Right cardiac atrium (tissue), 5 donors: ENCODE results near the gene IPO8. TPM values are rescaled to one million over a fixed set of nuclear protein-coding genes. Genes with fewer than 3 reads are reported as not detected.

Experiments
- ATAC-seq, 2 donors: fragments of 200-7000 bp; cut with Tn5 transposase; one replicate each; pipeline versions ENCODE4 v1.8.0 to v1.9.1; 2020; ENCODE audit warnings: moderate library complexity in 2 of 2, mild to moderate bottlenecking in 1 of 2
- DNase-seq, 3 donors: peaks; one replicate each; pipeline ENCODE4 v3.0.0-alpha.2; 2020
- H3K27ac ChIP-seq: one replicate; pipeline ENCODE4 v1.5.1; 2013; ENCODE audit warnings: mild to moderate bottlenecking, low read length, control low read depth, moderate library complexity
- H3K27me3 ChIP-seq: one replicate; pipeline ENCODE4 v1.6.1; 2013; ENCODE audit not compliant: control insufficient read depth, insufficient read depth
- H3K4me1 ChIP-seq: one replicate; pipeline ENCODE4 v1.6.1; 2013; ENCODE audit warnings: low read length; ENCODE audit not compliant: control insufficient read depth, insufficient read depth
- H3K4me3 ChIP-seq: one replicate; pipeline ENCODE4 v1.5.1; 2013; ENCODE audit warnings: low read length, control low read depth
- H3K9me3 ChIP-seq: one replicate; pipeline ENCODE4 v1.6.1; 2013; ENCODE audit warnings: low read length; ENCODE audit not compliant: control insufficient read depth
- WGBS: extraction: QIAGEN DNeasy Blood & Tissue Kit; methylation state at CpG from one replicate; pipeline ENCODE4 v1.1.7; 2013; 5-methylcytosine and 5-hydroxymethylcytosine counted together
- intact Hi-C, 4 donors: fragments of 100-400 bp; cut with DNase I; formaldehyde crosslinking; loops; one replicate each; pipeline versions ENCODE4 v1.11.0 to v1.14.0; 2022 to 2023
- polyA plus RNA-seq: library from polyadenylated mRNA; stranded (reverse); fragments of 200-250 nt; gene quantifications from one replicate; pipeline ENCODE4 v1.2.3, GENCODE V29; 2013
- total RNA-seq, 4 donors: library from RNA; stranded (reverse); fragmentation: NEBNext Ultra II Directional; extraction: Animal tissue kit (Norgen Biotek cat#: 25700); gene quantifications; one replicate each; pipeline ENCODE4 v1.2.1, GENCODE V29; 2021
- donor health status: healthy with polysubstance abuse.
- donor health status: DM: no; HTN: yes; CAD: no.
- donor health status: DM: no; HTN: no; CAD: no.
- donor health status: DM: no; HTN: yes; CAD: no; lungs with severe emphysema.
- donor health status: DM: yes; HTN: yes; CAD: no.

Gene IPO8
- total and polyA plus RNA-seq, 5 donors = 7.8 to 30.8 (median 29.1) TPM

DNA sequence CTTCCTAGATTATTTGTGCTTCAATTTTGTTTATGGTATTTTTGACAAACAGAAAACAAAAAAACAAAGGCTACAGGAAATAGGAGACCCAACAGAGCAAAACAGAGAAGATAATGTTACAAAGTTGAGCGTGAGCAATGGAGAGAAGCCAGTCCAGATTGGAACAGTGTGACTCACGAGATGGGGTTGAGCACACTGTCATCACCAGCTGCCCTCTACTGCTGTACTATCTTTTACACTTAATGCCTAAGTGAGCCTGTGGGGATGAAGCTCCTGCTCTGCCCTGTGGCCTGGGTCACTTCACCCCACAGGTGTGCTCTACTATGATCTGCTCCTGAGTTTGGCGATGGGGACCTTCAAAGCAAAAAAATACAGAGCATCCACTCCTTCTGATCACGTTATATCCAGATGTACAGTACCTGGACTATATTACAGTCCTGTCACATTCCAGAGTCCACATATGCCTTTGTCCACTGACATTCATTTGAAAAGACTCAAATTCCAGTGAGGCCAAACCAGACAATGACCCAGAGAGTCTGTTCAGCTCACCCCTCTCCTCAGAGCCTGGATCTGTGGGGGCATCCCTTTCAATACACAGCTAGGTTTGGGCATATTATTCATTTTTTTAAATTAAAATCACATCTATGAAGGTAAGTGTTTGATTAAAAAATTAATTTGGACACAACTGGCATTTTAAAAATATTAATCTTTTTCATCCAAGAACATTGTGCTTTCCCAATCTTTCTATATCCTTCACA is 4.4 kb downstream of the IPO8 start:
- H3K27ac ChIP-seq = no peak overlapping the region
- H3K4me1 ChIP-seq = peaks cover 8% of the 10 kb centered on the region
- DNase-seq (peak in 2 of 3 donors; percentile 16 to 32), ATAC-seq (peak; percentile 65 to 68)
- H3K9me3 ChIP-seq = no peaks in the 10 kb centered on the region
- 44% methylated on average over 4 of the region's 4 CpGs for WGBS
- no peaks in the 10 kb centered on the region for H3K27me3 ChIP-seq
- H3K4me3 ChIP-seq = no peak overlapping the region
- intact Hi-C loops = no loop called here

- Histone ChIP-seq H3K27ac (no peak overlapping the region), H3K4me1 (peaks cover 4% of the 10 kb centered on the region), H3K4me3 (no peak overlapping the region), H3K9me3 (no peaks in the 10 kb centered on the region), H3K27me3 (no peaks in the 10 kb centered on the region)
- 89% methylated on average over 2 of the region's 2 CpGs for WGBS
- intact Hi-C loops = no loop called here
- no peak for ATAC-seq
- DNase-seq = no peak
Observed at GRCh38 chr12:30687265-30687986, 8.2 kb downstream of the IPO8 start.

DNA sequence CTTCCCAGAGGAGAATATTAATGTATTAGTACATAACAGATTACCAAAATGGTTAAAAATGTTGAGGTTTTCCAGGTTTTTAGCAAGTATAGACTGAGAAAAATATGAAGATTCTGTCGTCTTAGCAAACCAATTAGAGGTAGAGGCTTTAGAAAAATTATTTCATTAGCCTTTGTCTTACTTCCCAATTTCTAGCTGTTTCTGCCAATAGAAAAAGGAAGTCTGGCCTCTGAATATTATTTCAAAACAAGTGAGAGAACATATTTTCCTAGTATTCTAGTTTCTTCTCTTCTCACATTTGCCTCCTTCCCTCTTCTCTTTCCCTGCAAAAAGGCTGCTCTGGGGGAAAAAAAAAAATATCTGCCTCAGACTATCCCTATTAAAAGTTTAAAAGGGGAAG is 16.4 kb downstream of the IPO8 start:
- DNase-seq (no peak), ATAC-seq (no peak)
- 81% methylated on average over 1 of the region's 1 CpG for WGBS
- H3K27me3 ChIP-seq = no peaks in the 10 kb centered on the region
- no peak overlapping the region for H3K4me3 ChIP-seq
- intact Hi-C loops = no loop called here
- no peaks in the 10 kb centered on the region for H3K9me3 ChIP-seq
- no peaks in the 10 kb centered on the region for H3K4me1 ChIP-seq
- H3K27ac ChIP-seq = no peak overlapping the region

GRCh38 chr12:30678221-30678620 is 17.4 kb downstream of the IPO8 start:
- Histone ChIP-seq H3K4me1 (no peaks in the 10 kb centered on the region), H3K27ac (no peak overlapping the region), H3K27me3 (no peaks in the 10 kb centered on the region), H3K9me3 (no peaks in the 10 kb centered on the region), H3K4me3 (no peak overlapping the region)
- 93% methylated on average over 1 of the region's 1 CpG for WGBS
- ATAC-seq = no peak
- DNase-seq = no peak
- intact Hi-C loops = no loop called here

DNA sequence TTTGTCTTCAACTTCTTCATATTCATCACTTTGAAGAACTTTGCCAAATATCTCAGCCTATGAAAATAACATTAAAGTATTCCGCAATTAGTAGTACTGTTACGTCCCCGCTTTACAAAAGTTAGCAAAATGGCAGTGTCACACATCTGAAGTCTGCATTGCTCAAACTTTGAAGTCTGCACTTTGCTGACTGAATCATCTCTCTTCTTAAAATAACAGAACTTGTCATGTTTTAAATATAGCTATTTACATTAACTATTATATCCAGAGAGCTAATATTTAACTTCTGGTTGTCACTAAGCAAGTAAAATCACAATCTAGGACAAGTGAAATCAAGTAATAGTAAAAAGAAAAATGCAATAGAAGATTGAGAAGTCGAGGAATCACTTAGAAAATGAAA is 34.5 kb downstream of the IPO8 start:
- 74% methylated on average over 4 of the region's 4 CpGs for WGBS

DNA sequence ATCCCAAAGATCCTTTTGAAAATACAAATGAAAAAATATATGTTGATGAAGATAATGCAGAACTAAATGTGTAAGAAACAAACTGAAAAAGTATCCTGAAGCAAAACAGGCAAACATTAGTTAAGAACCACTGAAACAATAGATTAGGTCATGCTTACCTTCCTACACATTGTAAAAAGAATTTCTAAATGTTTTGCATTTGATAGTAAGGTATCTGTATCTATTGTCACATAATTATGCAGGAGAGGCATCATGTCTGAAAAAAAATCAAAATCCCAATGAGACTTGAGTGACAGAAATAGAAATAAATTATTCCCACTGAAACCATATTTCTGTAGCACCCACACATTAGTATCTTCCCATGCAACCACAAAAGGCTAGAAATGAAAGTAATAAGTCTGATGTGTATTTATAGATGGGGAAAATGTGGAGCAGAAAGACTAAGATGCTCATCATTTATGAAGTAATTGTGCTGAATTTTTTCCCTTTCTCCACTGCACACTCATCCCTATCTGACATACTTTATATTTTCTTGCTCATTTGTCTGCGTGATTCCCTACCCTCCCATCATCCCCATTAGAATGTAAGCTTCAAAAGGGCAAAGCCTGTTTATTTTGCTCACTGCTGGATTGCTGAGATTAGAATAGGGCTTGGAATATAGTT is 43.5 kb downstream of the IPO8 start:
- ATAC-seq (no peak), DNase-seq (no peak)
- Histone ChIP-seq H3K27ac (no peak overlapping the region), H3K27me3 (no peaks in the 10 kb centered on the region), H3K9me3 (no peaks in the 10 kb centered on the region), H3K4me1 (no peaks in the 10 kb centered on the region), H3K4me3 (no peak overlapping the region)
- WGBS = 97% methylated on average over 1 of the region's 1 CpG
- intact Hi-C loops = no loop called here

More for the DNA sequence above, 34.5 kb downstream of the IPO8 start:
- no peak for ATAC-seq
- no peaks in the 10 kb centered on the region for H3K4me1 ChIP-seq
- H3K9me3 ChIP-seq = no peaks in the 10 kb centered on the region
- intact Hi-C loops = no loop called here
- H3K27ac ChIP-seq = no peak overlapping the region
- no peak overlapping the region for H3K4me3 ChIP-seq
- DNase-seq = no peak
- H3K27me3 ChIP-seq = no peaks in the 10 kb centered on the region

DNA sequence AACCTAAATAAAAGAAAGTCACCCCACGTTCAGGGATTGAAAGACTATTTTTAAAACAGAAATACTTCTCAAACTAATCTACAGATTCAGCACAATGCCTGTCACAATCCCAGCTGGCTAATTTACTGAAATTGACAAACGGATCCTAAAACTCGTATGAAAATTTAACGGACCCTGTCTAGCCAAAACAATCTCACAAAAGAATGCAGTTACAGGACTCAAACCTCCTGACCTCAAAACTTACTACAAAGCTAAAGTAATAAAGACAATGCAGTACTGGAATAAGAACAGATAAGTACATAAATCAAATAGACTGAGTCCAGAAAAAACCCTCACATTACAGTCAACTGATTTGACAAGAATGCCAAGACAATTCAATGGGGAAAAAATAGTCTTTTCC is 48.8 kb downstream of the IPO8 start:
- H3K4me3 ChIP-seq = no peak overlapping the region
- DNase-seq = no peak
- H3K9me3 ChIP-seq = no peaks in the 10 kb centered on the region
- H3K4me1 ChIP-seq = no peaks in the 10 kb centered on the region
- WGBS = 45% methylated on average over 4 of the region's 4 CpGs
- intact Hi-C loops = no loop called here
- no peaks in the 10 kb centered on the region for H3K27me3 ChIP-seq
- ATAC-seq = no peak
- H3K27ac ChIP-seq = no peak overlapping the region

- DNase-seq (no peak), ATAC-seq (no peak)
- H3K27me3 ChIP-seq = no peaks in the 10 kb centered on the region
- intact Hi-C loops = no loop called here
- WGBS = 94% methylated on average over 4 of the region's 4 CpGs
- H3K4me1 ChIP-seq = no peaks in the 10 kb centered on the region
- H3K27ac ChIP-seq = no peak overlapping the region
- no peaks in the 10 kb centered on the region for H3K9me3 ChIP-seq
- H3K4me3 ChIP-seq = no peak overlapping the region
Observed at GRCh38 chr12:30643366-30643765, 52.3 kb downstream of the IPO8 start.

DNA sequence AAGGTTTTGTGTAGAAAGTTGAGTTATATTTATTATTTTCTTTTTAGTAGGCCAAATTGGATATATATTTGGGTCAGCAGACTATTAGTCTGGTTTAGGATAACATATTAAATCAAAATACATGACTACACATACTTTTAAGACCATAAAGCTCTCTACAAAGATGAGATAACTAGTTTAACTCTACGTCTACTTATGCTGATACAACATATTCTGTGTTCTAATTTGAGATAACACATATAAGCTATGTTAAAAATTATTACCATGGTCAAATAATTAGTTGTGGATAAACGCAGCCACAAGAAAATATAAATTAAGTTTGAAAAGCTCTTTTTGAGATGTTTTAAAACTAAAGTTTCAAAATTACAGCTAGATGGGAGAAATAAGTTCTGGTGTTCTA is 55.3 kb downstream of the IPO8 start:
- intact Hi-C loops = no loop called here

DNA sequence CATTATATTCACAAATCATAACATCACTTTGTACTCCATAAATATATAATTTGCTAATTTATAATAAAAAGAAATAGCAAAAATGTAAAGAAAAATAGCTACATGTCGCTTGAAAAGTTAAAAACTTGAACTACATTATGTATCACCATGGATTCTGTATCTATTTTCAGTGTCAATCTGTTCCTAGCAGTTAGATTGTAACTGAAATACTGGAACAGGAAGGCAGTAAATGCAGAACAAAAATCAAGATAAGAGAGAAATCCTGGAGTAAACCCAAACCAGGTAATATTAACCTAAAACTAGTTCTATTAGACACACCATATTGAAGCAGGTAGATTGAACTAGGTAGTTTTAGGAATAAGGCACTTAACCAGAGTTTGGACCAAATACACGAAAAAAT is 60.3 kb downstream of the IPO8 start:
- H3K4me1 ChIP-seq = peaks cover 2% of the 10 kb centered on the region
- WGBS = 97% methylated on average over 2 of the region's 2 CpGs
- H3K4me3 ChIP-seq = no peak overlapping the region
- no peaks in the 10 kb centered on the region for H3K9me3 ChIP-seq
- ATAC-seq = no peak
- no peak for DNase-seq
- intact Hi-C loops = no loop called here
- H3K27me3 ChIP-seq = no peaks in the 10 kb centered on the region
- no peak overlapping the region for H3K27ac ChIP-seq

More for the DNA sequence above, 55.3 kb downstream of the IPO8 start:
- DNase-seq (no peak), ATAC-seq (no peak)
- H3K27me3 ChIP-seq = no peaks in the 10 kb centered on the region
- 89% methylated on average over 2 of the region's 2 CpGs for WGBS
- H3K4me3 ChIP-seq = no peak overlapping the region
- H3K27ac ChIP-seq = no peak overlapping the region
- no peaks in the 10 kb centered on the region for H3K9me3 ChIP-seq
- H3K4me1 ChIP-seq = no peaks in the 10 kb centered on the region

DNA sequence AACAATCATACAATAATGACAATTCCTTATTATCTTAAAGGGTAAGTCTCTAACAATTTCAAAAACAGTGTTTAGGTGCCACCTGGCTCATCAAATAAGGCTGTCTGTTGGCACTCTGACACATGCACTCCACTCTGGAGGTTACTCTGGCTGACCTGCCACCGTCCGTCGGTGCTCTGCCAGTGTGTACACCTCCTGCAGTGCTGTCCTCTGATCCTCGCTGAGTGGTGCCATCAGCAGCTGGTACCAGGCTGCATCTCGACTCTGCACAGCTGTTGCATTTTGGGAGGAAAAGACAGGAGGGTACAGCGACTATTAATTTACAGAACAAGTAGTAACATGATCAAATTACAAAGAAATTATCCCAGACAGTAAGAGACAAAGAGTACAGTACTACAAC is 63.9 kb downstream of the IPO8 start:
- Histone ChIP-seq H3K4me3 (no peak overlapping the region), H3K27ac (no peak overlapping the region), H3K4me1 (peaks cover 2% of the 10 kb centered on the region), H3K9me3 (no peaks in the 10 kb centered on the region), H3K27me3 (no peaks in the 10 kb centered on the region)
- DNase-seq = peak; percentile 21 to 64 (median 63)
- ATAC-seq = peak; percentile 77 to 90
- intact Hi-C loops = no loop called here
- 68% methylated on average over 6 of the region's 6 CpGs for WGBS
